HFF-Myc (cell line): ENCODE data around the gene AP1B1.

Experiments used
- DNase-seq: peaks from one replicate; pipeline ENCODE4 v3.0.0-alpha.2; 2011; ENCODE audit warnings: low read depth; ENCODE audit errors: extremely low read depth
- H3K4me3 ChIP-seq: replicated peaks from 2 replicates; pipeline ENCODE4 v1.5.1; 2011; ENCODE audit warnings: low read depth, mild to moderate bottlenecking, control low read depth, low read length
- TF ChIP-seq, protein P1 (sequence below): IDR thresholded peaks from 2 replicates; pipeline ENCODE4 v1.5.1; 2012; ENCODE audit warnings: mild to moderate bottlenecking, low read depth, low read length, control low read depth; ENCODE audit errors: missing control alignments

AP1B1 gene

DNA sequence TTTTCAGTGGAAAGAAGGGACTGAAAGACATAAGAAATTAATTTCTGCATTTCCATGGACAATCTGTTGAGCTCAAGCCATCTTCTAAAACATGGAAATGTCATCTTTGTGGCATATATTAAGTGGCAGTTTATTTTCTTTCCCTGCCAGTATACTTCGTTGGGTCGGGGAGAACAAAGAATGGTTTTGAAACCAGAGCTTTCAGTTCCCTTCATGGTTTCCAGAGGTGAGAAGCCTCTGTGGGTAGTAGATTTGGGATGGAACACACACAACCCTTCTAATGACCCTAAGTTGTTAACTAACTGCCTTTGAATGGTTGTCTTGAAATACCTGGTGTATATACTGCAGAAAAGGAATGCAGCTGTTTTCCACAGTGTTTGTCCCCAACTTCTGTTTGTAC lies 99.5 kb downstream of the AP1B1 start:
- no peak for DNase-seq
- H3K4me3 ChIP-seq, result no peak overlapping the region
- TF ChIP-seq, protein P1, sequence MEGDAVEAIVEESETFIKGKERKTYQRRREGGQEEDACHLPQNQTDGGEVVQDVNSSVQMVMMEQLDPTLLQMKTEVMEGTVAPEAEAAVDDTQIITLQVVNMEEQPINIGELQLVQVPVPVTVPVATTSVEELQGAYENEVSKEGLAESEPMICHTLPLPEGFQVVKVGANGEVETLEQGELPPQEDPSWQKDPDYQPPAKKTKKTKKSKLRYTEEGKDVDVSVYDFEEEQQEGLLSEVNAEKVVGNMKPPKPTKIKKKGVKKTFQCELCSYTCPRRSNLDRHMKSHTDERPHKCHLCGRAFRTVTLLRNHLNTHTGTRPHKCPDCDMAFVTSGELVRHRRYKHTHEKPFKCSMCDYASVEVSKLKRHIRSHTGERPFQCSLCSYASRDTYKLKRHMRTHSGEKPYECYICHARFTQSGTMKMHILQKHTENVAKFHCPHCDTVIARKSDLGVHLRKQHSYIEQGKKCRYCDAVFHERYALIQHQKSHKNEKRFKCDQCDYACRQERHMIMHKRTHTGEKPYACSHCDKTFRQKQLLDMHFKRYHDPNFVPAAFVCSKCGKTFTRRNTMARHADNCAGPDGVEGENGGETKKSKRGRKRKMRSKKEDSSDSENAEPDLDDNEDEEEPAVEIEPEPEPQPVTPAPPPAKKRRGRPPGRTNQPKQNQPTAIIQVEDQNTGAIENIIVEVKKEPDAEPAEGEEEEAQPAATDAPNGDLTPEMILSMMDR, result no peak

DNA sequence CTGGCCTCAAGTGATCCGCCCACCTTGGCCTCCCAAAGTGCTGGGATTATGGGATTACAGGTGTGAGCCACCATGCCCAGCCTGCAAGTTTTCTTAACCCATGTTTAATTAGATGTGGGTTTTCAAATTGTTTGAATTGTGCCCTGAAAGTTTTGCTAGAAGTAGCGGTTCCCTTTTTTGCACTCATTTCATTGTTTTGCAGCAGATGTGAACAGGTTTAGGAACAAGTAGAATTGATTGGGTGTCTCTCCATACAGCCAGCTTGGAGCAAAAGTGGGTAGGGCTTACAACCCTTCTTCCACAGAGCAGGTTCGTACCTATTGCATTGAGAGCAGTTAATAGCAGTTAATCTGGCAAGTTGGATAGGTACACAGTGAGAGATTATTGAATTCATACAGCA lies 104.2 kb downstream of the AP1B1 start:
- no peak overlapping the region for H3K4me3 ChIP-seq
- DNase-seq, result no peak
- TF ChIP-seq, protein P1, result no peak

DNA sequence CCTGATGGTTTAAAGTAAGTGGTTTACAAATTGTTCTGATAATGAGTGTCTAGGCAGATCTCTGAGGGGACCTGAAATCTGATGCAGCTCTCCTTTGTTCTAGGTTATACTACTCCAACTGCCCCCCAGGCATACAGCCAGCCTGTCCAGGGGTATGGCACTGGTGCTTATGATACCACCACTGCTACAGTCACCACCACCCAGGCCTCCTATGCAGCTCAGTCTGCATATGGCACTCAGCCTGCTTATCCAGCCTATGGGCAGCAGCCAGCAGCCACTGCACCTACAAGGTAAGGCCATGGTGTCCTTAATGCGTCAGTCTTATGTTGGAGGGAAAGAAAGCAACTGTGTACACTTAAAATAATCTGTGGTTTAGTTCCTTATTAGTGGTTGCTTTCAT lies 110.4 kb downstream of the AP1B1 start:
- no peak for DNase-seq
- no peak overlapping the region for H3K4me3 ChIP-seq
- TF ChIP-seq, protein P1, result no peak
